Brain microvascular endothelial cell (primary cell): Measurements from ENCODE around the gene RELT.

Experiments
- DNase-seq: peaks from one replicate; pipeline ENCODE4 v3.0.0-alpha.2; 2020
- H3K27ac ChIP-seq: fragments of 250-450 bp; sonication (Bioruptor Pico); 2 replicates; pipeline ENCODE4 v1.5.1; 2020; ENCODE audit warnings: mild to moderate bottlenecking, moderate library complexity
- H3K27me3 ChIP-seq: fragments of 250-450 bp; sonication (Bioruptor Pico); replicated peaks from 2 replicates; pipeline ENCODE4 v1.5.1; 2020; ENCODE audit warnings: mild to moderate bottlenecking
- H3K36me3 ChIP-seq: fragments of 250-450 bp; sonication (Bioruptor Pico); replicated peaks from 2 replicates; pipeline ENCODE4 v1.5.1; 2020; ENCODE audit warnings: mild to moderate bottlenecking
- H3K4me3 ChIP-seq: 2 replicates; pipeline ENCODE4 v1.5.1; 2011; ENCODE audit warnings: low read depth, mild to moderate bottlenecking, control low read depth, low read length, moderate library complexity
- CTCF ChIP-seq: IDR thresholded peaks from 2 replicates; pipeline ENCODE4 v1.5.1; 2011; ENCODE audit warnings: low read depth, mild to moderate bottlenecking, moderate library complexity, low read length, control low read depth, inconsistent platforms; ENCODE audit errors: missing control alignments
- in situ Hi-C: cut with HindIII; loops from 2 replicates; pipeline ENCODE4 v1.10.0; 2017; ENCODE audit warnings: low sequenced_read_pairs, low pct_ligation_motif_present

RELT gene

GRCh38 chr11:73405146-73405510 is 28.9 kb downstream of the RELT start:
- peaks cover 12% of the 10 kb centered on the region for H3K36me3 ChIP-seq
- in situ Hi-C loops, result no loop called here
- no peak overlapping the region for H3K4me3 ChIP-seq
- DNase-seq, result no peak
- H3K27ac ChIP-seq, result no peak overlapping the region
- TF ChIP-seq CTCF, result no peak
- no peaks in the 10 kb centered on the region for H3K27me3 ChIP-seq

- peaks cover 12% of the 10 kb centered on the region for H3K36me3 ChIP-seq
- H3K27me3 ChIP-seq, result no peaks in the 10 kb centered on the region
- no peak for DNase-seq
- in situ Hi-C loops, result no loop called here
- no peak overlapping the region for H3K27ac ChIP-seq
- TF ChIP-seq CTCF, result no peak
- no peak overlapping the region for H3K4me3 ChIP-seq
These were observed 29.9 kb downstream of the RELT start for GRCh38 chr11:73406131-73406530.

GRCh38 chr11:73406619-73407018 is 30.4 kb downstream of the RELT start:
- Histone ChIP-seq H3K36me3 (peaks cover 12% of the 10 kb centered on the region), H3K27me3 (no peaks in the 10 kb centered on the region), H3K27ac (no peak overlapping the region), H3K4me3 (no peak overlapping the region)
- in situ Hi-C loops, result no loop called here
- no peak for TF ChIP-seq CTCF
- DNase-seq, result no peak

GRCh38 chr11:73409431-73409830 is 33.2 kb downstream of the RELT start:
- Histone ChIP-seq H3K27ac (no peak overlapping the region), H3K4me3 (no peak overlapping the region), H3K27me3 (no peaks in the 10 kb centered on the region), H3K36me3 (peaks cover 12% of the 10 kb centered on the region)
- in situ Hi-C loops, result no loop called here
- no peak for DNase-seq
- TF ChIP-seq CTCF, result no peak

- H3K4me3 ChIP-seq, result no peak overlapping the region
- DNase-seq, result no peak
- in situ Hi-C loops, result no loop called here
- H3K27ac ChIP-seq, result no peak overlapping the region
- no peak for TF ChIP-seq CTCF
- H3K36me3 ChIP-seq, result peaks cover 11% of the 10 kb centered on the region
- no peaks in the 10 kb centered on the region for H3K27me3 ChIP-seq
These were observed 34.4 kb downstream of the RELT start for GRCh38 chr11:73410627-73411026.

- DNase-seq, result no peak
- H3K36me3 ChIP-seq, result peaks cover 11% of the 10 kb centered on the region
- in situ Hi-C loops, result no loop called here
These were observed 34.8 kb downstream of the RELT start for GRCh38 chr11:73411031-73411430.

More at GRCh38 chr11:73411031-73411430, 34.8 kb downstream of the RELT start:
- no peak for TF ChIP-seq CTCF
- Histone ChIP-seq H3K27me3 (no peaks in the 10 kb centered on the region), H3K4me3 (no peak overlapping the region), H3K27ac (no peak overlapping the region)
